DOHH2 (cell line): ENCODE measurements around the gene ZSCAN1.

Source experiments
- H3F3A ChIP-seq: fragments of 200-600 bp; sonication (generic), shearing (Covaris generic); 2 replicates; pipeline ENCODE4 v1.6.0; 2016; ENCODE audit warnings: antibody characterized with exemption, mild to moderate bottlenecking; ENCODE audit not compliant: control insufficient read depth, insufficient read depth
- H3K27ac ChIP-seq: fragments of 200-600 bp; sonication (generic); 2 replicates; pipeline ENCODE4 v1.5.1; 2014; ENCODE audit warnings: low read depth, mild to moderate bottlenecking, low read length, moderate library complexity
- H3K27me3 ChIP-seq: fragments of 200-600 bp; sonication (generic); 2 replicates; pipeline ENCODE4 v1.6.1; 2014; ENCODE audit warnings: mild to moderate bottlenecking, low read length, mixed read lengths; ENCODE audit not compliant: control insufficient read depth
- H3K36me3 ChIP-seq: fragments of 200-600 bp; sonication (generic); 2 replicates; pipeline ENCODE4 v1.6.1; 2014; ENCODE audit warnings: mild to moderate bottlenecking, low read length, moderate library complexity, mixed read lengths; ENCODE audit not compliant: control insufficient read depth
- H3K4me1 ChIP-seq: fragments of 200-600 bp; sonication (generic); 2 replicates; pipeline ENCODE4 v1.6.1; 2014; ENCODE audit warnings: mild to moderate bottlenecking, low read length, mixed read lengths; ENCODE audit not compliant: control insufficient read depth
- H3K4me2 ChIP-seq: fragments of 200-600 bp; sonication (generic); 2 replicates; pipeline ENCODE4 v1.6.0; 2014; ENCODE audit warnings: mild to moderate bottlenecking, low read length, moderate library complexity
- H3K4me3 ChIP-seq: fragments of 200-600 bp; sonication (generic); 2 replicates; pipeline ENCODE4 v1.5.1; 2014; ENCODE audit warnings: mild to moderate bottlenecking, low read length, mixed read lengths
- H3K79me2 ChIP-seq: fragments of 200-600 bp; sonication (generic); 2 replicates; pipeline ENCODE4 v1.6.1; 2014; ENCODE audit warnings: mild to moderate bottlenecking, low read length, mixed read lengths; ENCODE audit not compliant: control insufficient read depth
- H3K9me2 ChIP-seq: fragments of 200-600 bp; sonication (generic); replicated peaks from 2 replicates; pipeline ENCODE4 v1.6.1; 2014; ENCODE audit warnings: mild to moderate bottlenecking, low read length, mixed read lengths; ENCODE audit not compliant: control insufficient read depth
- H3K9me3 ChIP-seq: fragments of 200-600 bp; sonication (generic); 2 replicates; pipeline ENCODE4 v1.6.1; 2014; ENCODE audit warnings: antibody characterized with exemption, low read length, mixed read lengths; ENCODE audit not compliant: control insufficient read depth, insufficient read depth
- H4K20me1 ChIP-seq: fragments of 200-600 bp; sonication (generic); 2 replicates; pipeline ENCODE4 v1.6.0; 2014; ENCODE audit warnings: low read depth, mild to moderate bottlenecking, antibody characterized with exemption, low read length, moderate library complexity; ENCODE audit not compliant: control insufficient read depth, insufficient read depth
- CTCF ChIP-seq: fragments of 200-600 bp; sonication (generic); IDR thresholded peaks from one replicate; pipeline ENCODE4 v1.5.1; 2014; ENCODE audit warnings: antibody characterized with exemption, mild to moderate bottlenecking, low read depth, low read length; ENCODE audit not compliant: poor library complexity, severe bottlenecking
- EZH2phosphoT487 ChIP-seq: fragments of 200-600 bp; sonication (generic); IDR thresholded peaks from 2 replicates; pipeline ENCODE4 v1.6.1; 2017; ENCODE audit warnings: borderline replicate concordance, mild to moderate bottlenecking, antibody characterized with exemption, low read length, moderate library complexity, mixed read lengths

The ZSCAN1 gene

GRCh38 chr19:58059003-58059670, 25.3 kb downstream of the ZSCAN1 start, which contains the start of gene ZNF135:
ZNF135 (plus strand) TSS chr19:58059282; CDS start chr19:58060003, 721 bp downstream.
- H4K20me1 ChIP-seq = no peaks in the 10 kb centered on the region
- H3K4me3 ChIP-seq = no peak within 1 kb of the TSS
- H3K9me3 ChIP-seq = peaks cover 45% of the 10 kb centered on the region
- H3K9me2 ChIP-seq = no peaks in the 10 kb centered on the region
- H3K27ac ChIP-seq = no peak within 1 kb of the TSS
- no peaks in the 10 kb centered on the region for H3K79me2 ChIP-seq
- no peaks in the 10 kb centered on the region for H3F3A ChIP-seq
- H3K36me3 ChIP-seq = no peaks in the 10 kb centered on the region
- TF ChIP-seq CTCF (no peak), EZH2phosphoT487 (no peak)
- no peak within 1 kb of the TSS for H3K4me2 ChIP-seq
- no peaks in the 10 kb centered on the region for H3K4me1 ChIP-seq
- H3K27me3 ChIP-seq = no peaks in the 10 kb centered on the region

- H3K27ac ChIP-seq = no peak overlapping the region
- no peak for TF ChIP-seq EZH2phosphoT487
- no peak for TF ChIP-seq CTCF
- H3K9me2 ChIP-seq = no peaks in the 10 kb centered on the region
- H3K4me2 ChIP-seq = no peak overlapping the region
- peaks cover 45% of the 10 kb centered on the region for H3K9me3 ChIP-seq
- no peaks in the 10 kb centered on the region for H3K27me3 ChIP-seq
- no peaks in the 10 kb centered on the region for H4K20me1 ChIP-seq
- H3K4me1 ChIP-seq = no peaks in the 10 kb centered on the region
- no peaks in the 10 kb centered on the region for H3K36me3 ChIP-seq
- no peaks in the 10 kb centered on the region for H3K79me2 ChIP-seq
- H3K4me3 ChIP-seq = no peak overlapping the region
- no peaks in the 10 kb centered on the region for H3F3A ChIP-seq
Measured at GRCh38 chr19:58059671-58060078, 25.9 kb downstream of the ZSCAN1 start.

- Histone ChIP-seq H3K4me1 (no peaks in the 10 kb centered on the region), H3K79me2 (no peaks in the 10 kb centered on the region), H3K9me2 (no peaks in the 10 kb centered on the region), H3F3A (no peaks in the 10 kb centered on the region), H3K27me3 (no peaks in the 10 kb centered on the region), H3K4me3 (no peak overlapping the region), H3K36me3 (no peaks in the 10 kb centered on the region), H4K20me1 (no peaks in the 10 kb centered on the region), H3K9me3 (peaks cover 40% of the 10 kb centered on the region), H3K4me2 (no peak overlapping the region), H3K27ac (no peak overlapping the region)
- TF ChIP-seq EZH2phosphoT487 (no peak), CTCF (no peak)
Measured at GRCh38 chr19:58060231-58060630, 26.4 kb downstream of the ZSCAN1 start.

- Histone ChIP-seq H3K27me3 (no peaks in the 10 kb centered on the region), H3K4me3 (no peak overlapping the region), H3K4me2 (no peak overlapping the region), H3K36me3 (no peaks in the 10 kb centered on the region), H3K79me2 (no peaks in the 10 kb centered on the region), H3F3A (no peaks in the 10 kb centered on the region), H4K20me1 (no peaks in the 10 kb centered on the region), H3K4me1 (no peaks in the 10 kb centered on the region), H3K9me3 (peaks cover 50% of the 10 kb centered on the region), H3K9me2 (no peaks in the 10 kb centered on the region), H3K27ac (no peak overlapping the region)
- TF ChIP-seq EZH2phosphoT487 = no peak
- TF ChIP-seq CTCF = no peak
Measured at GRCh38 chr19:58063712-58064111, 29.9 kb downstream of the ZSCAN1 start.
